Measurements from ENCODE around the gene FAM32A. TPM values are rescaled to one million over a fixed set of nuclear protein-coding genes. Genes with fewer than 3 reads are reported as not detected.

FAM32A gene
- total RNA-seq, 1 donor from 2014 or later, result 145 TPM

- DNase-seq (ENCODE audit: low read depth), result no peak
- Histone ChIP-seq H3K36me3 (ENCODE audit: control insufficient read depth, insufficient read depth, low read length) (no peaks in the 10 kb centered on the region), H3K4me3 (ENCODE audit: low read depth, low read length) (no peak overlapping the region), H3K27me3 (ENCODE audit: control insufficient read depth, insufficient read depth, low read length) (no peaks in the 10 kb centered on the region)
- no peak for TF ChIP-seq CTCF (IDR thresholded peaks at IDR 0.05; ENCODE audit: insufficient read depth, low read length, poor library complexity, severe bottlenecking)
Measured at GRCh38 chr19:16234552-16235445, 49.6 kb downstream of the FAM32A start.

GRCh38 chr19:16235811-16236652 is 50.8 kb downstream of the FAM32A start:
- no peak overlapping the region for H3K4me3 ChIP-seq (ENCODE audit: low read depth, low read length)
- no peak for DNase-seq (ENCODE audit: low read depth)
- no peaks in the 10 kb centered on the region for H3K36me3 ChIP-seq (ENCODE audit: control insufficient read depth, insufficient read depth, low read length)
- TF ChIP-seq CTCF (IDR thresholded peaks at IDR 0.05; ENCODE audit: insufficient read depth, low read length, poor library complexity, severe bottlenecking), result no peak
- H3K27me3 ChIP-seq (ENCODE audit: control insufficient read depth, insufficient read depth, low read length), result no peaks in the 10 kb centered on the region

Other genes starting within 250 kb of the FAM32A start
- gene OR10H4, start 236.4 kb upstream of the FAM32A start, total RNA-seq, result not detected in 2 replicates
- gene TPM4, start 108.9 kb upstream of the FAM32A start, total RNA-seq, result 730 and 873 TPM in 2 replicates
- gene RAB8A, start 73.5 kb upstream of the FAM32A start, total RNA-seq, result 43.3 and 52.9 TPM in 2 replicates
- gene HSH2D, start 41.7 kb upstream of the FAM32A start, total RNA-seq, result 0.46 and 1.8 TPM in 2 replicates
- gene CIB3, start 11.9 kb upstream of the FAM32A start, total RNA-seq, result not detected in 2 replicates
- 96.2 and 98.9 TPM in 2 replicates for gene AP1M1, start 12.5 kb downstream of the FAM32A start, total RNA-seq
- gene KLF2, start 139.4 kb downstream of the FAM32A start, total RNA-seq, result 0.67 and 1.9 TPM in 2 replicates

Measured in kidney epithelial cell (primary cell).